Cerebellar nuclear complex (tissue), 1 donor: Measurements from ENCODE around the gene CCBE1.
"Not testable (repeated sequence)": the region's sequence is repeated elsewhere in the genome, so short reads cannot be mapped to it uniquely, and the experiment has no call there.

Experiments
- DNase-seq, 2 experiments: peaks; one replicate each; lab custom pipeline; 2025; lab: John Stamatoyannopoulos, UW

The CCBE1 gene

DNA sequence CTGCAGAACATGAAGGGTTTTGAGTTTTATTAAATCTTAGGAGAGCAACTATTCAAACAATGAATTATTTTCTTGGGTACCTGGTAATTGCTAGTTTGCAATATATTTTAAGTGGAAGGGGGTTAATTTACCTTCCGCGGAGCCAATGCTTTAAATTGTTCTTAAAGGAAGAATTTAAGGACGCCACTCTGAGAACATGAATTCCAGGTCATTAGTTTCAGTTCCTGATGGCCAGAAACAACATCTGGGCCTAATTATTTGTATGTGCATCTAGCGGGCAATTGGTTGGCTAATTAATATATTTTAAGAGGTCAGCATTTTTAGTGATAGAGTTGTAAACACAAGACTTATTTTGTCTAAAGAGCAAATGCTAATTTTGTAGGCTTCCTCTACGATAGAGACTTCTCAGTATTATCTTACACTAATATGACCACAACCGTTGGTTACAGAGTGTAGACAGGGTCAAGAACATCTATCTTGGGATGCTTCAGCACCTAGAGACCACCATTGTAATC, 40.8 kb downstream of the CCBE1 start:
- no peak for DNase-seq

DNA sequence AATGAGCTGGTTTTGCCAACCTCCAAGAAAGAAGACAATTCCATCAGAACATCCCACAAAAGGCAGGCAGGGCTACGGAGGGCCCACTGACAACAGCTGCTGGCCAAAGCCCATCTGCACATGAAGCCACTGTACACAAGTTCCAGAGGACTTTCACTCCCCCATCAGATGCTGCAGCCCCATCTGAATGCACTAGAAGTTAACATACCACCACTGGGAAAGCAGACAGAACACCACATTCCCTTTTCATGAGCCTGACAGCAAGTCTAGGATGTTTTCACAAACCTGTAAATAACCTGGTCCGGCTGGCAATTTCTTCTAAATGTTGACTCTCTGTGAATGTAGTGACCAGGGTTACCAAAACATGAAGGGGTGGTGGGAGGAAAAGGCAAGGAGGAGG, 41.5 kb downstream of the CCBE1 start:
- DNase-seq, result no peak

GRCh38 chr18:59651071-59651470, 46.2 kb downstream of the CCBE1 start:
- no peak for DNase-seq

GRCh38 chr18:59650266-59650820, 46.9 kb downstream of the CCBE1 start:
- no peak for DNase-seq

- no peak for DNase-seq
Observed at GRCh38 chr18:59649591-59649990, 47.6 kb downstream of the CCBE1 start.

DNA sequence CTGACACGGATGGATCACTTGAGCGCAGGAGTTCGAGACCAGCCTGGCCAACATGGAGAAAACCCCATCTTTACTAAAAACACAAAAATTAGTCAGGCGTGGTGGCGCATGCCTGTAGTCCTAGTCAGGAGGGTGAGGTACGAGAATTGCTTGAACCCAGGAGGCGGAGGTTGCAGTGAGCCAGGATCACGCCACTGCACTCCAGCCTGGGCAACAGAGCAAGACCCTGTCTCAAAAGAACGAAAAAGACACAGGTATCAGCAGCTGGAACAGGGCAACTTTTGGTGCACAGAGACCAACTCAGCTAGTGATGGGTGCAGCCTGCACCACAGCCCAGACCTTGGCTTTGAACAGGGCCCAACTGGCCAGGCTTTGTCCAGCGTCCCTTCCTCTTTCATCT, 48.8 kb downstream of the CCBE1 start:
- DNase-seq, result not testable (repeated sequence)

DNA sequence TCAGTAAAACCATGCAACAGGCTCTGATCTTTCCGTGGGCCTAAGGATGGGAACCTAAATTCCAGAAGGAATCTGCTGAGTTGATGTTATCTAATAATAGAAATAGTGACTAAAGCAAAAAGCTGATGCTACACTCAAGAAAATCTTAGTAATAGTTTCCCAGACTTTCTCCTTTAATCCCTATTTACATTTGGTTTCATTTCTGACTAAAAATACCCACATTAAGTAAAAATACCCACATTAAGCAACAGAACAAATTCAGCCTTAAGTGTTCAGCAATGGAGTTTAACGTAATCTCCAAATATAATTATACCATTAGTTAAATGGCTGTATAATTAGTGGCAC, 50.3 kb downstream of the CCBE1 start:
- DNase-seq, result no peak

GRCh38 chr18:59646228-59646962, 50.8 kb downstream of the CCBE1 start:
- no peak for DNase-seq

DNA sequence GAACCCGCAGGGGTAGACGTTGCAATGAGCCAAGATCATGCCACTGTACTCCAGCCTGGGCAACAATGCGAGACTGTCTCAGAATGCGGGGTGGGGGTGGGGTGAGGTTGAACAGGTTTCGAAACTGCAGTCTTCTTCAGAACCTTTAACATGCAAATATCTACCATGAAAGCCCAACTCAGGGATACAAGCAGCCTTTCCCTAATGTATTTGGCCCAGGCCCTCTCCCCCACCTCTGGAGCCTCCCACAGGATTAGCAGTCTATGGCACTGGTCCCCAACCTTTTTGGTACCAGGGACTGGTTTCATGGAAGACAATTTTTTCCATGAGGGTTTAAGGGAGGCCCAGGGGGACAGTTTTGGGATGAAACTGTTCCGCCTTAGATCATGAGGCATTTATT, 53.5 kb downstream of the CCBE1 start:
- no peak for DNase-seq

GRCh38 chr18:59640721-59641120, 56.5 kb downstream of the CCBE1 start:
- DNase-seq, result no peak

GRCh38 chr18:59639821-59640220, 57.4 kb downstream of the CCBE1 start:
- no peak for DNase-seq

DNA sequence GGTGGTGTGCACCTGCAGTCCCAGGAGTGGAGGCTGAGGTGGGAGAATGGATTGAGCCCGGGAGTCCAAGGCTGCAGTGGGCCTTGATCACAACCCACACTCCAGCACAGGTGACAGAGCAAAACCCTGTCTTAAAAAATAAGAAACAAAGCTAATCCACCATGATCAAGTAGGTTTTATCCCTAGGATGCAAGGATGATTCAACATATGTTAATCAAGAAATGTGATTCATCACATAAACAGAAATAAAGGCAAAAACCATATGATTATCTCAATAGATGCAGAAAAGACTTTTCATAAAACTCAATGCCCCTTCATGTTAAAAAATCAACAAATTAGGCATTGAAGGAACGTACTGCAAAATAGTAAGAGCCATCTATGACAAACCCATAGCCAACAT, 58.1 kb downstream of the CCBE1 start:
- no peak for DNase-seq

- no peak for DNase-seq
Observed at GRCh38 chr18:59633961-59634485, 63.2 kb downstream of the CCBE1 start.

DNA sequence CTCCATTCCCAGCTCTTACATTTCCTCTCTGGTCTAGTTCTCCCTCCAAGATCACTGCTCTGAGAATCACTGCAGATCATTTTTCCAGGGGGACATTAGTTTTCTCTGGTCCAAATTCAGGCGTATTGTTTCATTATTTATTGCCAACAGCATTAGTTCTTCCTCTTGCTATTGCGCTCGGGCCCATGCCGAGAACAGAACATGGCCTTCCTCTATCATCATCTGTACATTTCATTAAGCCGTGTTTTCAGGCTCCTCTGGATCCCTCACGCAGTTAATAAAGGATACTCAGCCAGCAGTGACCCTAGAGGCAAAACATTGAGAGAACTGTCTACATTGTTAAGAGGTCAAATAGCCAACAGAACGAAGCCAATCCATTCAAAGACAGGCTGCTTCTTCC, 63.9 kb downstream of the CCBE1 start:
- DNase-seq, result no peak

DNA sequence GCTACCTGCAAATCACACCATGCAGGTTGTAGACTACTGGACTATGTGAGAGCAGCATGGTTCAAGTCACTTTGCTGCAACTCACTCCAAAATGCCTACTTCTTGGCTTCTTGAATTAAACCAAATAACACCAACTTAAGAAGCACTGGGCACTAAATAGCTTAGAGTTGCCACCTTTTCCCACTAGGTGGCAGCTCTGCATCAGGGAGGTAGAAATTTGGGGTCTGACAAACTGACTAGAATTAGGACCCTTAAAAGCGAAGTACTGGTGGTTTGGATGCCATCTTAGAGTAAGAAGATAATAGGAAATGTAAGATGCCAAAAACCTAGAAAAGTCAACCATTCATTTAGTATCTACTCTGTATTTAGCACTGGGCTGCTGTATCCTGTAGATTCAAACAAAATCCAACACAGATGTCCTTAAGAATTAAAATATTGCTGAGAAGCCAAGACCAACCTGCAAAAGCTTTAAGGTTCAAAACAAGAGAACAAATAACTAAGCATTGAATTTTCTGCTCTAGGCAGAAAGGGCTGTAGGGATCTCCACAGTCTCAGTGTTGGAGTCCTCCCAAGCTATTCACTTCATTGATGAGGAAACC, 65.5 kb downstream of the CCBE1 start:
- no peak for DNase-seq

GRCh38 chr18:59629894-59630293, 67.3 kb downstream of the CCBE1 start:
- no peak for DNase-seq

GRCh38 chr18:59628995-59629394, 68.2 kb downstream of the CCBE1 start:
- no peak for DNase-seq

GRCh38 chr18:59627414-59627813, 69.8 kb downstream of the CCBE1 start:
- no peak for DNase-seq

DNA sequence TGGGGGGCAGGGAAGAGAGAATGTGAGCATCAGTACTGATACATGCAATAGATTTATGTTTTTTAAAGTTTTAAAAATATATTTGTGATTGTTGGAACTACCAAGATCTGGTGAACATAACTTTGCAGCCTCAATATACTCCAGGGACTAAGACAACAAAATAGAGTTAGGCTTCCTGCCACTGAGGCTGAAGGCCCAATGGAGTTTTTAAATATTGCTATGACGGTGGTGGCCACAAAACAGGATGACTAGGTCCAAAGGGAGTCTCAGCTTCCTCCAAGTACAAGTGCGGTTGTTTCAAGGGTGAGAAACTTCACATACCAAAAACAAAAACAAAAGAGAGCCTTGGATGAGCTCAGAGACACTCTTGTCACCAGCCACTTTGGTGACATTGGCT, 72.9 kb downstream of the CCBE1 start:
- DNase-seq, result no peak

DNA sequence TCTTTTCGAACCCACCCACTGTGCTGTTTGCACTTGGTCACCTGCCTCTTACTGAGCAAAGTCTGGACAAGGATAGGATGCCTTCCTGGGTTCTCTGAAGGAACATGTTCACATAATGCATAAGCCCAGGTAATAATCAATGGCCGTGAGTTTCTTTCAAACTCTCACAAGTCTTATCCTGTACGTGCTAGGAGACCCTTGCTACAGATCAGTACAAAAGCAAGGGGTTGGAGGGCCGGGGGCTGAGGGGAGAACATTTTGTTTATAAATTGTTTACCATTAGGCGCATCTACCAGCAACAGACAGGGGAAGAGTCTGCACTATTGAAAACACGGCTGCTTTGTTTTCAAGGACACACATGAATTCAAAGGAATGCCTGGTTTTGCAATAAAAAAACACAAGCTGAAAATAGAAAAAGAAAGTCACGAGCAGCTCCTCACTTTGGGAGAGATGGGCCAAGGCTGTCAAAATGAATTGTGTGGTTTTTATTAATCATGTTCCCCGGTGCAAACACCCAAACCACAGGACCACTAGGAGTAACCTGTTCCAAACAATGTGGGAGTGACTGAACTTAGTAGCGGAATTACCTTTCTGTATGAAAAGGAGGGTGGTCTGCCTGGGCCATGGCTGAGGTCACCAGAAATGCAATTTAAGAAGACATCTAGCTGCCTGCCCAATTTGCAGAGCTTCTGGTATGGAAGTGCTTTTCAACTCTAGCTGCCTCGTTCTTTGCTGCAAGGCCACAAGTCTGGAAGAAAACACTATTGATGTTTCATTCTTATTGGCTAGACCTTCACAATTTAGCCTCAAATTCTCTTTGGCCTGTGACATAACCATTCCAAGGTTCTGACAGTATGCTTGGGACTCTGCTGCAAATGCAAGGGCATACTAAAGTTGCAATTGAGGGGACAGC, 73.5 kb downstream of the CCBE1 start:
- no peak for DNase-seq

DNA sequence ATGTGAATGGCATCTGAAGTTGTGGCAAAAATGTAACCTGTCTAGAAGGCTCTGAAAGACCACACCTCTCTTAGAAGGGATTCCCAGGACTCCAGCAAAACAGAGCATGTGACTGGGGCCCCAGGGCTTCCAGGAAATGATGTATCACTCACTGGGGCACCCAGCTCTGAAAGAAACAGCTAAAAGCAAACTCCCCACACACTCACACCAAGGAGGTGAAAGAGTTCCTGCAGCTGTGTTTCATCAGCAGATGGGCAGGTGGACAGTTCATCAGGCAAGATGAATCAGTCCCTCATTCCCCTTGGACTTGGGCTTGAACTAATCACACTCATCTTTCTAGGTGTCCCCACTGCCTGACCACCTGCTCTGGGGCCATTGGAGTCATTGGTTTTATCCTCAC, 76.2 kb downstream of the CCBE1 start:
- DNase-seq, result no peak

DNA sequence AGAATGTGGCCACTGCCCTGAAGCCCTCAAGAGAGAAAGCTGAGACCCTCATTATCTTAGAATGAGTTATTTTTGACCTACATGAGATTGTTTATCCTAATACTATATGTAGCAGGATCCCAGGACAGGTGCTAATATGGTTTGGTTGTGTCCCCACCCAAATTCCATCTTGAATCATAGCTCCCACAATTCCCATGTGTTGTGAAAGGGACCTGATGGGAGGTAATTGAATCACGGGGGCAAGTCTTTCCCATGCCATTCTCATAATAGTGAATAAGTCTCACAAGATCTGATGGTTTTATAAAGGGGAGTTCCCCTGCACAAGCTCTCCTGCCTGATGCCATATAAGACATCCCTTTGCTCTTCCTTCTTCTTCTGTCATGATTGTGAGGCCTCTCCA, 76.8 kb downstream of the CCBE1 start:
- DNase-seq, result no peak
